Stimulated activated CD4-positive, alpha-beta T cell treated with anti-CD3 and anti-CD28 coated beads, Interleukin-1b, Interleukin-23, amount 100 ng/mL, for 1 hour (primary cell): Measurements from ENCODE around the gene ZNF726.
"Not testable (repeated sequence)": the region's sequence is repeated elsewhere in the genome, so short reads cannot be mapped to it uniquely, and the experiment has no call there.

Experiments
- DNase-seq, 2 donors: peaks; one replicate each; pipeline ENCODE4 v3.0.0-alpha.2; 2020; ENCODE audit warnings: low read depth in 2 of 2

The ZNF726 gene

DNA sequence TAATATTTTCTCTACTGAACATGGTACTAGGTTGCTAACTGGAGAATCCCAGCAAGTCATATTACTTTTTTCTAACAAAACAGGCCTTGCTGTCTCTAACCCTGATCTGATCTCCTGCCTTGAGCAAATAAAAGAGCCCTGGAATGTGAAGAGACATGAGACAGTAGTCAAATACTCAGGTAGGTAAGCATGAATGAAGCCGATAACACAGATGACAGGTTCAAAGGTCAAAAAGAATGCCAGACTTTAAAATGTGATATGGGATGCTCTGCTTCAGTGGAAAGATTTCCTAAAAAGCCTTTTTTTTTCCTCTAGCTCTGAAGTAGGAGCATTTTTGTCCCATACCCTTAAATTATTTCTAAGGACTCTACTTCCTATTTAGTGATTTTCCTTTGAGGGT, 28.7 kb downstream of the ZNF726 start:
- no peak for DNase-seq

DNA sequence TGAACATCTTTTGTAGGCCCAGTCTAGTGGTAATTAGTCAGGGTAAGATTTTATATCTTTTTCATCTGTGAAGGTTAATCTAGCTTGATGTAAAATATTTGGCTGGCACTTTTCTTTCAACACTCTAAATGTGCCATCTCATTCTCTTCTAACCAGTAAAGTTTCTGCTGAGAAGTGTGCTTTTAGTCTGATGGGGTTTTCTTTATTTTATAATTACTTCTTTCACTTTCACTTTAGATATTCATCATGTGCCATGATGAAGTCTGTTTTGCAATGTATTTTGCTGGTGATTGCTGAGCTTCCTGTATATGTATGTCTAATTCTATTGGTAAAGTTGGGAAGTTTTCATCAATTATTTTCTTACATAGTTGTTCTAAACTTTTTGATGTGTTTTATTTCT, 31.9 kb downstream of the ZNF726 start:
- DNase-seq = no peak

DNA sequence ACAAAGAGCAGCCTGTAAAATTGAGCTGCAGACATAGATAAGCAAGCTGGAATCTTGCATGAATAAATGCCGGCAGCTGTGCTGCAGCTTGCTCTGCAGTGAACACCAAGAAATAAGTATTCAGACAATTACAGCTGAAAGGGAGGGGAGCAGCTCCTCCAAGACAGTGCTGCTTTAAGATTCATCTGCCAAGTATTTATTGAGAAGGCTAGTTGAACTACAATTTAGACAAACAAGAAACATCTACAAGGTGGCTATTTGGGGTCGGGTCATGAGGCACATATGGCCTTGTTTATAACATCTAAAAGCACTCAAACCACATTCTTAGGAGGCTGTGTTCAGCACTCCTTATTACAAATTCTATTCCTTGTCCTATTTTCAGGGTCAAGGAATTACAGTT, 34.9 kb downstream of the ZNF726 start:
- no peak for DNase-seq

DNA sequence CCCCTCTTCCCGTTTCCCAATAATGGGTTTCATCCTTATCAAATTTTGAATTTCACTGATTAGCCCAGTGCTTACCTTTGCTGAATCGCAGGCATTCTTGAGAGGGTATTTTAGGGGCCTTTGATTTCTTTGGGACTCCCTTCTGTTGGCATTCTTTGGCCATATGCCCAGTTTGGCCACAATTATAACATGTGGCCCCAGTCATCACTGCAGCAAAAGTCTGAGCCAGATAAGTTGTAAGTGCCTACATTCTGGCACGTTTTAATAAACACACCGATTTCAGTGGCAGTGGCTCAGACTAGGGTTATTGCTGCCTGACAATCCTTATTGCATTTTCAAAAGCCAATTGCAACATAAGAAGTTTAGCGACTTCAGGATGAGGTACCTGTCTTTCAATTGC, 41.4 kb downstream of the ZNF726 start:
- no peak for DNase-seq

DNA sequence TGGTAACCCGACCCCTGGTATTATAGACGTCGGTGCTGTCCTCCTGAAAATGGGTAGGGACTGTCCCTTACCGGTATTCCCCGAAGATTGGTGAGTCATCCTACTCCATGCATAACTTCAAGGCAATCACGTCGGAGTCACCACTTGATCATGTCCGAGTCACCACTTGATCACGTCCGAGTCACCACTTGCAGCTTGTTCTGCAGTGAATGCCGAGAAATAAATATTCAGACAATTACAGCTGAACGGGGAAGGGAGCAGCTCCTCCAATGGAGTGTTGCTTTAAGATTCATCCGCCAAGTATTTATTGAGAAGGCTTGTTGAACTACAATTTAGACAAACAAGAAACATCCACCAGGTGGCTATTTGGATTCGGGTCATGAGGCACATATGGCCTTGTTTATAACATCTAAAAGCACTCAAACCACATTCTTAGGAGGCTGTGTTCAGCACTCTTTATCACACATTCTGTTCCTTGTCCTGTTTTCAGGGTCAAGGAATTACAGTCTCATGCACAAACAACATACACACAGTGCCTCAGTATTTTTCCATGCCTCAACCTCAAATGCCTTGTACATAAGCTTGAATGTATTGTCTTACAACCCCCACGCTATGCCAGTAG, 43.1 kb downstream of the ZNF726 start:
- no peak for DNase-seq

DNA sequence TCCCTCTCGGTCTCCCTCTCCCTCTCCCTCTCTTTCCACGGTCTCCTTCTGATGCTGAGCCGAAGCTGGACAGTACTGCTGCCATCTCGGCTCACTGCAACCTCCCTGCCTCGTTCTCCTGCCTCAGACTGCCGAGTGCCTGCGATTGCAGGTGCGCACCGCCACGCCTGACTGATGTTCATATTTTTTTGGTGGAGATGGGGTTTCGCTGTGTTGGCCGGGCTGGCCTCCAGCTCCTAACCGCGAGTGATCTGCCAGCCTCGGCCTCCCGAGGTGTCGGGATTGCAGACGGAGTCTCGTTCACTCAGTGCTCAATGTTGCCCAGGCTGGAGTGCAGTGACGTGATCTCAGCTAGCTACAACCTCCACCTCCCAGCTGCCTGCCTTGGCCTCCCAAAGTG, 48.7 kb downstream of the ZNF726 start:
- not testable (repeated sequence) for DNase-seq

DNA sequence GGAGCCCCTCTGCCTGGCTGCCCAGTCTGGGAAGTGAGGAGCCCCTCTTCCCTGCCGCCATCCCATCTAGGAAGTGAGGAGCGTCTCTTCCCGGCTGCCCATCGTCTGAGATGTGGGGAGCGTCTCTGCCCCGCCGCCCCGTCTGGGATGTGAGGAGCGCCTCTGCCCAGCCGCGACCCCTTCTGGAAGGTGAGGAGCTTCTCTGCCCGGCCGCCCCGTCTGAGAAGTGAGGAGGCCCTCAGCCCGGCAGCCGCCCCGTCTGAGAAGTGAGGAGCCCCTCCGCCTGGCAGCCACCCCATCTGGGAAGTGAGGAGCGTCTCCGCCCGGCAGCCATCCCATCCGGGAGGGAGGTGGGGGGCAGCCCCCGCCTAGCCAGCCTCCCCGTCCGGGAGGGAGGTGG, 49.2 kb downstream of the ZNF726 start:
- DNase-seq = not testable (repeated sequence)

DNA sequence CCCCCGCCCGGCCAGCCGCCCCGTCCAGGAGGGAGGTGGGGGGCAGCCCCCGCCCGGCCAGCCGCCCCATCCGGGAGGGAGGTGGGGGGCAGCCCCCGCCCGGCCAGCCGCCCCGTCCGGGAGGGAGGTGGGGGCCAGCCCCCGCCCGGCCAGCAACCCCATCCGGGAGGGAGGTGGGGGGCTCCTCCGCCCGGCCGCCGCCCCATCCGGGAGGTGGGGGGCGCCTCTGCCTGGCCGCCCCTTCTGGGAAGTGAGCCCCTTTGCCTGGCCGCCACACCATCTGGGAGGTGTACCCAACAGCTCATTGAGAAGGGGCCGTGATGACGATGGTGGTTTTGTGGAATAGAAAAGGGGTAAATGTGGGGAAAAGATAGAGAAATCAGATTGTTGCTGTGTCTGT, 49.6 kb downstream of the ZNF726 start:
- not testable (repeated sequence) for DNase-seq

DNA sequence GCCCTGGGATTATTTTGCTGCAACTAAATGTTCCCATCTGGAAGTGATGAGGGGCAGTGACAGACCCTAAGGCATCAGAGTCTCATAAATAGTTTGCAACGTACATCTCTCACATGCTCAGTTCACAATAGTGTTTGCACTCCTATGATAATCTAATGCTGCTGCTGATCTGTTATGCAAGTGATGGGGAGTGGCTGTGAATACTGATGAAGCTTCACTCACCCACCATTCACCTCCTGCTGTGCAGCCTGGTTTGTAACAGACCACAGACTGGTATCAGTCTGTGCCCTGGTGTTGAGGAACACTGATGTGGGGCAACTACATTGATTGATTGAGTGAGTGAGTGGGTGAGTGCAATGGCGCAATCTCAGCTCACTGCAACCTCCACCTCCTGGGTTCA, 54.9 kb downstream of the ZNF726 start:
- DNase-seq = no peak

DNA sequence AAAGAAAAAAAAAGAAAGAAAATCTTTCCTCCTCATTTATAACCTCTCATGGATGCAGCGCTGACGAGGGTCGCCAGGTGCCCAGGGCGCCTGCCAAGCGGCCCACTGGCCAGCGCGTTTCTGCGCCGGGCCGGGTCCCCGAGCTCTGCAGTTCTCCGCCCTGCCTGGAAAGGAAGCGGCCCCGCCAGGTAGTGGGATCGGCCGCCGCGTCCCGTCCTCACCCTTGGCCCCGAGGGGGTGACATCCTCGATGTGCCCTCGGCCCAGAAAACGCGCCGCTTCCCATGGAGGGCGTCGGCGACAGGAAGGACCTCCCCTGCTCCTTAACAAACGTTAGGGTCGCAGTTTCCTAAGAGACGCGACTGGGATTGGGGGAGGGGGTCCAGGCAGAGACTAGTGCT, 56.9 kb downstream of the ZNF726 start:
- DNase-seq = no peak

DNA sequence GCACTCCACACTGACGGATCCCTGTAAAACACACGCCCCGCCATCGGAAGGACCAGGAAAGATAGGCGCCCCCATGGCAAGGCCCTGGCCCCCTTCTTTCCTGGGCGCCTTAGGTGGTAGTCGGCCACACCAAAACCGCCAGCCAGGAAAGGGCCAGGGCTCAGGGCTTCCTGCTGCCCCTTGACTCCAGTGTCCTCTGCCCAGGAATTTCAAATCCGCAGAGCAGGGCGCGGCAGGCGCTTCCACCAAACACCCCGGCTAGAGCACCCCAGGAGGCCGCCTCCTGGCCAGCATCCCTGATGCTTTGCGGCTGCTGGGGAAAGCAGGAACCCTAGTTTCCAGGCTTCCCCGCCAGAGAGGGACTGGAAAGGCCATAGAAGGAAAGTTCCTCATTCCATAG, 57.5 kb downstream of the ZNF726 start:
- DNase-seq = no peak

DNA sequence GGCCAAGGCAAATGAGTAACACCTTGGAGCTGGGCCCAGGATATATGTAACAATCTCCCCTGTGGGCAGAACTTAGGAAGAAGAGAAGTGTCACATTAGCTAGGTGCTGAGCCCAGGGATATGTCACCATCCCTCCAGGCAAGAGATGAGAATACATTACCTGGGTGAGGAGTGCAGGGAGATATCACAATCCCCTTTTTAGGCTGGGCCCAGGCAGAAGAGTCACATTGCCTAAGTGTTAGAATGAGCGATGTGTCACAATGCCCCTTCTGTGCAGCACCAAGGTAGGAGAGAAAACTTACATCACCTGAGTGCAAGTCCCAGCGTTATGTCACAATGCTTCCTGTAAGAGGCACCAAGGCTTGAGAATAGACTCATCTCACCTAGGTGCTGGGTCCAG, 60.3 kb downstream of the ZNF726 start:
- DNase-seq = no peak

DNA sequence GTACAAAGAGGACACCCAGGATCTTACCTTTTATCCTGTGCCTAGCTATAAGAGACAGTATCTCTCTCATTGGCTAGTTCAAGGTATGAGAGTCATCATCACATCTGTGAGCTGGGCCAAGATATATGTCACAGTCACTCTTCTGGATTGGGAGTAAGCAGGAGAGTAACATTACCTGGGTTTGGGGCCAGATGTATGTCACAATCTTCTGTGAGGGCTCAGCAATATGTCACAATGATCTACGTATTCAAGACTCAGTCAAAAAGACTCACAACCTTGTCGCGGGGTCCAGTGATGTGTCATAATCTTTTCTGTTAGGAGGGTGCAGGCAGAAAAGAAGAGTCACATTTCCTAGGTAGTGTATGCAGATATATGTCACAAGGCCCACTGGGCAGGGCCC, 61.9 kb downstream of the ZNF726 start:
- DNase-seq = not testable (repeated sequence)

DNA sequence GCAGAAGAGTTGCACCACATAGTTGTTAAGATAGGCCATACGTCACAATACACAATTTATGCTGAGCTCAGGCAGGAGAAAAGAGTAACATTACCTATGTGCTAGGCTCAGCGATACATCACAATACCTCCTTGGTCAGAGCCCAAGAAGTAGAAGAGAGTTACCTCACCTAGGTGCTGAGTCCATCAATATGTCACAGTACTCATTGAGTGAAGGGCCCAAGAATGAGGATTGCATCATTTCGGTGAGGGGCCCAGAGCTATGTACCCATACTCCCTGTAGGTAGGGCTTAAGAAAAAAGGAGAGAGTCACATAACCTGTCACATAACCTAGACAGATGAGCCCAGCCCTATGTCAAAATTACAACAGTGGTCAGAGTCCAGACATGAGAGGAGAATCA, 62.6 kb downstream of the ZNF726 start:
- DNase-seq = not testable (repeated sequence)

DNA sequence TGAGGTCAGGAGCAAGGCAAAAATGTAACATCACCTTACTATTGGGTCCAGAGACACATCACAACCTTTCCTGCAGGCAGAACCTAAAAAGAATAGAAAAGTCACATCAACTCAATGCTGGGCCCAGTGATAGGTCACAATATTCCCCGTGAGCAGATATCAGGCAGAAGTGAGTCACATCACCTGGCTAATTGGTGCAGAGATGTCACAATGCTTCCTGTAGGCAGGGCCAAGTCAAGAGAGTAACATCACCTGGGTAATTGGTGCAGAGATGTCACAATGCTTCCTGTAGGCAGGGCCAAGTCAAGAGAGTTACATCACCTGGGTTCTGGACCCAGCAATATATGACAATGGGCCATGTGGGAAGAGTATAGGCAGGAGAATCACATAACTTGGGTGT, 63.4 kb downstream of the ZNF726 start:
- DNase-seq = no peak

DNA sequence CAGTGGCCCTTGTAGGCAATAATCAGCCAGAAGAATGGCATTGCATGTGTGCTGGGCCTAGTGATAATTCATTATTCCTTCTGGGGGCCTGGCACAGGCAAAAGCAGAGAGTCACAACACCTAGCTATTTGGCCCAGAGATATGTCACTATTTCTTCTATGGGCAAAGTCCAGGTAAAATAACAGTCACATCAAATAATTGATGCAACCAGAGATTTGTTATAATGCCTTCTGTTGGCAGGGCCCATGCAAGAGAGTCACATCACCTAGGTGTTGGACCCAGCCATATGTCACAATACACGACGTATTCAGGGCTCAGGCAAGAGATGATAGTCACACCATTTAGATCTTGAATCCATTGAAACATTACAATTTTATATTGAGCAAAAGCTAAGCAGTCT, 66.1 kb downstream of the ZNF726 start:
- no peak for DNase-seq

DNA sequence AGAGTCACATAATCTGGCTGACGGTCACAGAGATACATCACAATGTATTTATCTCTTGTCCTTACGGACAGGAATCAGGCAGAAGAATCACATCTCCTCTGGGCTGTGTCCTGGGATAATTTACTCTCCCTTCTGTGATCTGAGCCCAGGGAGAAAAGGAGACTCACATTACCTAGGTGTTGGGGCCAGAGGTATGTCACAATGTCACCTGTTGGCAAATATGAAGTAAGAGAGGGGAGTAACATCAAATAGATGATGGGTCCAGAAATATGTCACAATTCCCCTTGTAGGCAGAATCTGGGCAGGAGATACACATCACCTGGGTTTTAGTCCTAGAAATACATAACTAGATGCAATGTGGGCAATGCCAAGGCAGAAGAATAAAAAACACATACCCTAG, 67.2 kb downstream of the ZNF726 start:
- DNase-seq = no peak

DNA sequence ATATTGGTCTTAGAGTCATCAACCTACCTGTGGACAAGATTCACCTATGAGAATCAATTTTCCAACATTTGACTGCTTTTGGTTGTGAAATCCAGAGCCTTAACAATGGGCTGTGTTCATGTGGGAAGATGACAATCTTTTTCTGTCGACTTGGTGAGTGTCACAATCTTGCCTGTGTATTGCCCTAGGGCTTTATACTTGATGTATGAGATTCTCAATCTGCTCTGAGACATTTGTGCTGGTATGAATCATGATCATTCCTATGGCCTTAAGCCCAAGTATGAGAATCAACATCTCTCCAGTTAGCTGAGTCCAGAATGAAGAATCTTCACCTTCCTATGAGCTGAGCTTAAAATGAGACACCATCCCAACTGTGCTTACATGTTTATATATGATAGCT, 68.7 kb downstream of the ZNF726 start:
- no peak for DNase-seq
